Panc1 (cell line): ENCODE results near the gene SRGAP3. TPM values are rescaled to one million over a fixed set of nuclear protein-coding genes. Genes with fewer than 3 reads are reported as not detected.

Experiments
- ATAC-seq: fragments of 200-7000 bp; cut with Tn5 transposase; 2 replicates; pipeline ENCODE4 v1.9.1; 2020; ENCODE audit warnings: mild to moderate bottlenecking, moderate library complexity
- BruUV-seq: library from RNA; stranded (reverse); fragments of 400-500 nt; replicated peaks from 2 replicates; lab custom pipeline; 2021; lab: Mats Ljungman, UMichigan
- CTCF ChIA-PET: fragments of 300-600 bp; sonication (Branson Sonifier 250); formaldehyde crosslinking; loops from one replicate; lab custom pipeline; 2022; ENCODE audit warnings: antibody characterized with exemption; lab: Charles Lee
- POLR2A ChIA-PET: fragments of 300-600 bp; sonication (Branson Sonifier 250); formaldehyde crosslinking; loops from one replicate; lab custom pipeline; 2022; ENCODE audit warnings: antibody characterized with exemption; lab: Charles Lee
- DNase-seq: peaks from one replicate; pipeline ENCODE4 v3.0.0-alpha.2; 2010; ENCODE audit warnings: low read depth, low spot score
- H3K27ac ChIP-seq: 2 replicates; pipeline ENCODE4 v1.5.1; 2011; ENCODE audit warnings: mild to moderate bottlenecking, low read length, inconsistent platforms
- H3K27me3 ChIP-seq: fragments of 200-500 bp; sonication (Bioruptor generic); 2 replicates; pipeline ENCODE4 v1.6.0; 2014; ENCODE audit warnings: low read length, inconsistent platforms; ENCODE audit not compliant: control insufficient read depth, insufficient read depth
- H3K36me3 ChIP-seq: fragments of 200-500 bp; sonication (Bioruptor generic); 2 replicates; pipeline ENCODE4 v1.5.1; 2014; ENCODE audit warnings: inconsistent platforms, mild to moderate bottlenecking, low read length, moderate library complexity; ENCODE audit not compliant: control insufficient read depth, insufficient read depth
- H3K4me1 ChIP-seq: 2 replicates; pipeline ENCODE4 v1.5.1; 2011; ENCODE audit warnings: inconsistent platforms, mild to moderate bottlenecking, low read length, moderate library complexity; ENCODE audit not compliant: control insufficient read depth, insufficient read depth
- H3K4me3 ChIP-seq, 2 experiments: 2 replicates each; pipeline ENCODE4 v1.5.1; 2011 to 2012; ENCODE audit warnings: low read depth in 2 of 2, low read length in 2 of 2, mild to moderate bottlenecking in 2 of 2, inconsistent platforms in 1 of 2, moderate library complexity in 1 of 2
- H3K9me3 ChIP-seq: fragments of 200-500 bp; sonication (Bioruptor generic); 2 replicates; pipeline ENCODE4 v1.5.1; 2014; ENCODE audit warnings: low read depth, mild to moderate bottlenecking, inconsistent platforms, low read length, moderate library complexity; ENCODE audit not compliant: control insufficient read depth, insufficient read depth
- POLR2AphosphoS5 ChIP-seq: IDR thresholded peaks from 2 replicates; pipeline ENCODE4 v1.6.1; 2012; ENCODE audit warnings: mild to moderate bottlenecking, low read depth, low read length, moderate library complexity
- SIN3A ChIP-seq: IDR thresholded peaks from 2 replicates; pipeline ENCODE4 v1.6.1; 2012; ENCODE audit warnings: low read depth, mild to moderate bottlenecking, low read length, moderate library complexity, borderline replicate concordance; ENCODE audit not compliant: insufficient read depth
- TCF7L2 ChIP-seq: IDR thresholded peaks from 2 replicates; pipeline ENCODE4 v1.6.1; 2011; ENCODE audit warnings: mild to moderate bottlenecking, low read depth, low read length, inconsistent platforms
- in situ Hi-C: cut with HindIII; loops from 2 replicates; pipeline ENCODE4 v1.10.0; 2016; ENCODE audit warnings: low sequenced_read_pairs, low pct_unique_long_range_greater_than_20kb
- intact Hi-C: fragments of 100-400 bp; cut with micrococcal nuclease; formaldehyde crosslinking; loops from one replicate; pipeline ENCODE4 v1.10.0; 2022; ENCODE audit not compliant: unreplicated experiment
- total RNA-seq: library from RNA; stranded (reverse); gene quantifications from one replicate; pipeline ENCODE4 v1.2.1, GENCODE V29; 2021; ENCODE audit not compliant: unreplicated experiment
- TF ChIP-seq, protein P1 (sequence below), 2 experiments: IDR thresholded peaks; 2 replicates each; pipeline ENCODE4 v1.6.1; 2011 to 2012; ENCODE audit warnings: low read depth in 2 of 2, control low read depth in 1 of 2, low read length in 1 of 2, mild to moderate bottlenecking in 1 of 2, moderate library complexity in 1 of 2; ENCODE audit not compliant: insufficient read depth in 1 of 2
- TF ChIP-seq, protein P2 (sequence below): fragments of 450-650 bp; IDR thresholded peaks from 2 replicates; pipeline ENCODE4 v1.5.1; 2017; ENCODE audit warnings: mild to moderate bottlenecking

Gene SRGAP3
- total RNA-seq, 1 experiment from 2014 or later, result 0.82 TPM

DNA sequence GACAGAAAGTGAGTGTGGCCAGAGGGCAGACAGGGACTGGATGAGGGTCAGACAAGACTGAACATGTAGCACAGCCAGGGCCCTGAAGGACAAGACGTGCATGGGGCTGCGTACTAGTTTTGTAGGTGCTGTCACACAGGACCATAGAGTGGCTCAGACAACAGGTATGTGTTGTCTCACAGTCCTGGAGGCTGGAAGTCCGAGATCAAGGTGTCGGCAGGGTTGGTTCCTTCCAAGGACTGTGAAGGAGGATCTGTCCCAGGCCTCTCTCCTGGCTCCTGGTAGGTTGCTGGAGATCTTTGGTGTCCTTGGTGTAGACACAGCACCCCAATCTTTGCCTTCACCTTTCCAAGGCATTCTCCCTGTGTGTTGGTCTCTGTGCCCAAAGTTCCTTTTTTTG lies 136.4 kb downstream of the SRGAP3 start:
- ATAC-seq (no peak), DNase-seq (no peak)
- Histone ChIP-seq H3K4me1 (no peaks in the 10 kb centered on the region), H3K9me3 (no peaks in the 10 kb centered on the region), H3K36me3 (no peaks in the 10 kb centered on the region), H3K27ac (no peak overlapping the region), H3K27me3 (no peaks in the 10 kb centered on the region), H3K4me3 (no peak overlapping the region)
- BruUV-seq, result no TSS peak
- TF ChIP-seq, protein P1, sequence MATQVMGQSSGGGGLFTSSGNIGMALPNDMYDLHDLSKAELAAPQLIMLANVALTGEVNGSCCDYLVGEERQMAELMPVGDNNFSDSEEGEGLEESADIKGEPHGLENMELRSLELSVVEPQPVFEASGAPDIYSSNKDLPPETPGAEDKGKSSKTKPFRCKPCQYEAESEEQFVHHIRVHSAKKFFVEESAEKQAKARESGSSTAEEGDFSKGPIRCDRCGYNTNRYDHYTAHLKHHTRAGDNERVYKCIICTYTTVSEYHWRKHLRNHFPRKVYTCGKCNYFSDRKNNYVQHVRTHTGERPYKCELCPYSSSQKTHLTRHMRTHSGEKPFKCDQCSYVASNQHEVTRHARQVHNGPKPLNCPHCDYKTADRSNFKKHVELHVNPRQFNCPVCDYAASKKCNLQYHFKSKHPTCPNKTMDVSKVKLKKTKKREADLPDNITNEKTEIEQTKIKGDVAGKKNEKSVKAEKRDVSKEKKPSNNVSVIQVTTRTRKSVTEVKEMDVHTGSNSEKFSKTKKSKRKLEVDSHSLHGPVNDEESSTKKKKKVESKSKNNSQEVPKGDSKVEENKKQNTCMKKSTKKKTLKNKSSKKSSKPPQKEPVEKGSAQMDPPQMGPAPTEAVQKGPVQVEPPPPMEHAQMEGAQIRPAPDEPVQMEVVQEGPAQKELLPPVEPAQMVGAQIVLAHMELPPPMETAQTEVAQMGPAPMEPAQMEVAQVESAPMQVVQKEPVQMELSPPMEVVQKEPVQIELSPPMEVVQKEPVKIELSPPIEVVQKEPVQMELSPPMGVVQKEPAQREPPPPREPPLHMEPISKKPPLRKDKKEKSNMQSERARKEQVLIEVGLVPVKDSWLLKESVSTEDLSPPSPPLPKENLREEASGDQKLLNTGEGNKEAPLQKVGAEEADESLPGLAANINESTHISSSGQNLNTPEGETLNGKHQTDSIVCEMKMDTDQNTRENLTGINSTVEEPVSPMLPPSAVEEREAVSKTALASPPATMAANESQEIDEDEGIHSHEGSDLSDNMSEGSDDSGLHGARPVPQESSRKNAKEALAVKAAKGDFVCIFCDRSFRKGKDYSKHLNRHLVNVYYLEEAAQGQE (IDR thresholded peaks at IDR 0.05; ENCODE audit: insufficient read depth in 1 of 2, low read depth in 2 of 2, low read length in 1 of 2), result no peak
- TF ChIP-seq, protein P2, sequence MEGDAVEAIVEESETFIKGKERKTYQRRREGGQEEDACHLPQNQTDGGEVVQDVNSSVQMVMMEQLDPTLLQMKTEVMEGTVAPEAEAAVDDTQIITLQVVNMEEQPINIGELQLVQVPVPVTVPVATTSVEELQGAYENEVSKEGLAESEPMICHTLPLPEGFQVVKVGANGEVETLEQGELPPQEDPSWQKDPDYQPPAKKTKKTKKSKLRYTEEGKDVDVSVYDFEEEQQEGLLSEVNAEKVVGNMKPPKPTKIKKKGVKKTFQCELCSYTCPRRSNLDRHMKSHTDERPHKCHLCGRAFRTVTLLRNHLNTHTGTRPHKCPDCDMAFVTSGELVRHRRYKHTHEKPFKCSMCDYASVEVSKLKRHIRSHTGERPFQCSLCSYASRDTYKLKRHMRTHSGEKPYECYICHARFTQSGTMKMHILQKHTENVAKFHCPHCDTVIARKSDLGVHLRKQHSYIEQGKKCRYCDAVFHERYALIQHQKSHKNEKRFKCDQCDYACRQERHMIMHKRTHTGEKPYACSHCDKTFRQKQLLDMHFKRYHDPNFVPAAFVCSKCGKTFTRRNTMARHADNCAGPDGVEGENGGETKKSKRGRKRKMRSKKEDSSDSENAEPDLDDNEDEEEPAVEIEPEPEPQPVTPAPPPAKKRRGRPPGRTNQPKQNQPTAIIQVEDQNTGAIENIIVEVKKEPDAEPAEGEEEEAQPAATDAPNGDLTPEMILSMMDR, result no peak
- no peak for TF ChIP-seq POLR2AphosphoS5
- no peak for TF ChIP-seq TCF7L2
- TF ChIP-seq SIN3A, result no peak
- ChIA-PET POLR2A (no interaction called here), CTCF (no interaction called here)
- intact Hi-C loops, result no loop called here
- in situ Hi-C loops, result no loop called here

DNA sequence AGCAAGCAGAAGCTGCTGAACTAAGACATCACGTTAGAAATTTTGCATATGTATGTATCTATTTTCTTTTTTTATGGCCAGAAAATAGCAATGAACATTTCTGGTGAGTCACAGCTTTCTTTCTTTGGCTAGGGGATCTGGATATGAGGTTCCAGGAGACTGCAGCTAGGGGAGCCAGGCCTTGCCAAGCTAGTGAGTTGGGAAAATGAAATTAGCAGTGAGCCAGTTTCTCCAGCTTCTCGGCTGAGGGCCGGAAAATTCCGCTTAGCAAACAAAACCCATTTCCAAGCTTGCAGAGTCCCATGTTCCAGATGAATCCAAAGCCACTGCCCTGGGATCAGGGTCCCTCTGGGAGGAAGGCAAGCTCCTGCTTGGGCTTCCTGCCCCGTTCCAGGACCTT lies 137.6 kb downstream of the SRGAP3 start:
- H3K4me3 ChIP-seq, result no peak overlapping the region
- no peak overlapping the region for H3K27ac ChIP-seq
- H3K27me3 ChIP-seq, result no peaks in the 10 kb centered on the region
- DNase-seq (no peak), ATAC-seq (no peak)
- no peaks in the 10 kb centered on the region for H3K9me3 ChIP-seq
- intact Hi-C loops, result no loop called here
- in situ Hi-C loops, result no loop called here
- H3K4me1 ChIP-seq, result no peaks in the 10 kb centered on the region
- ChIA-PET CTCF (no interaction called here), POLR2A (no interaction called here)
- no peak for TF ChIP-seq POLR2AphosphoS5
- TF ChIP-seq, protein P1 (IDR thresholded peaks at IDR 0.05; ENCODE audit: insufficient read depth in 1 of 2, low read depth in 2 of 2, low read length in 1 of 2), result no peak
- TF ChIP-seq, protein P2, result no peak
- BruUV-seq, result no TSS peak
- H3K36me3 ChIP-seq, result no peaks in the 10 kb centered on the region
